PC-9 (cell line): ENCODE results near the gene IGFLR1.

Experiments
- EZH2 ChIP-seq: fragments of 200-600 bp; sonication (generic); IDR thresholded peaks from 2 replicates; pipeline ENCODE4 v1.8.0; 2017; ENCODE audit warnings: antibody characterized with exemption, low read depth
- TF ChIP-seq, protein P1 (sequence below): fragments of 200-600 bp; sonication (generic); conservative IDR thresholded peaks from 2 replicates; pipeline ENCODE4 v1.6.1; 2017; ENCODE audit warnings: mixed run types, antibody characterized with exemption, mild to moderate bottlenecking, moderate library complexity

DNA sequence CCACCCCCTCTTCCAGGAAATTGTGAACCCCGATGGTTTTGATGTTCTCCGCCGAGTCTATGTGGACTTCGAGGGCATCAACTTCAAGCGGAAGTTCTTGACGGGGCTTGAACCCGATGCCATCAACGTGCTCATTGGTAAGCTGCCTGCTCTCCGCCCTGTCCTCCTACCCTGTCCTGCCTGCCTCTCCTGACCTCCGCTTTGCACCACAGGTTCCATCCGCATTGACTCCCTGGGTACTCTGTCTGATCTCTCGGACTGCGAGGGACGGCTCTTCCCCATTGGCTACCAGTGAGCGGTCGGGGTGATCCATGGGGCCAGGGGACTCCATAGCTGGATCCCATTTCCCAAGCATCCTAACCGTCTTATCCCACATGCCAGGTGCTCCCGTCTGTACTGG is 11.9 kb downstream of the IGFLR1 start:
- TF ChIP-seq, protein P1, sequence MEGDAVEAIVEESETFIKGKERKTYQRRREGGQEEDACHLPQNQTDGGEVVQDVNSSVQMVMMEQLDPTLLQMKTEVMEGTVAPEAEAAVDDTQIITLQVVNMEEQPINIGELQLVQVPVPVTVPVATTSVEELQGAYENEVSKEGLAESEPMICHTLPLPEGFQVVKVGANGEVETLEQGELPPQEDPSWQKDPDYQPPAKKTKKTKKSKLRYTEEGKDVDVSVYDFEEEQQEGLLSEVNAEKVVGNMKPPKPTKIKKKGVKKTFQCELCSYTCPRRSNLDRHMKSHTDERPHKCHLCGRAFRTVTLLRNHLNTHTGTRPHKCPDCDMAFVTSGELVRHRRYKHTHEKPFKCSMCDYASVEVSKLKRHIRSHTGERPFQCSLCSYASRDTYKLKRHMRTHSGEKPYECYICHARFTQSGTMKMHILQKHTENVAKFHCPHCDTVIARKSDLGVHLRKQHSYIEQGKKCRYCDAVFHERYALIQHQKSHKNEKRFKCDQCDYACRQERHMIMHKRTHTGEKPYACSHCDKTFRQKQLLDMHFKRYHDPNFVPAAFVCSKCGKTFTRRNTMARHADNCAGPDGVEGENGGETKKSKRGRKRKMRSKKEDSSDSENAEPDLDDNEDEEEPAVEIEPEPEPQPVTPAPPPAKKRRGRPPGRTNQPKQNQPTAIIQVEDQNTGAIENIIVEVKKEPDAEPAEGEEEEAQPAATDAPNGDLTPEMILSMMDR: no peak
- TF ChIP-seq EZH2: no peak
